Osteoblast (primary cell): ENCODE measurements around the gene CREB5. TPM values are rescaled to one million over a fixed set of nuclear protein-coding genes. Genes with fewer than 3 reads are reported as not detected.

Experiments used
- DNase-seq: peaks from one replicate; pipeline ENCODE4 v3.0.0; 2011; ENCODE audit warnings: low spot score, mixed read lengths; ENCODE audit not compliant: insufficient read length; ENCODE audit errors: missing footprints
- H2AFZ ChIP-seq: 2 replicates; pipeline ENCODE4 v1.6.0; 2011; ENCODE audit warnings: mild to moderate bottlenecking, low read length
- H3K27ac ChIP-seq: 2 replicates; pipeline ENCODE4 v1.5.1; 2011; ENCODE audit warnings: mild to moderate bottlenecking, low read depth, low read length, moderate library complexity
- H3K27me3 ChIP-seq: 2 replicates; pipeline ENCODE4 v1.6.0; 2012; ENCODE audit warnings: mild to moderate bottlenecking, control low read depth, inconsistent platforms, low read length, moderate library complexity; ENCODE audit not compliant: insufficient read depth
- H3K36me3 ChIP-seq: 2 replicates; pipeline ENCODE4 v1.5.1; 2011; ENCODE audit warnings: mild to moderate bottlenecking, low read length, control low read depth, moderate library complexity; ENCODE audit not compliant: insufficient read depth
- H3K4me1 ChIP-seq: 2 replicates; pipeline ENCODE4 v1.5.1; 2011; ENCODE audit warnings: mild to moderate bottlenecking, low read length, control low read depth, moderate library complexity; ENCODE audit not compliant: insufficient read depth
- H3K4me2 ChIP-seq: 2 replicates; pipeline ENCODE4 v1.6.0; 2011; ENCODE audit warnings: mild to moderate bottlenecking, low read length; ENCODE audit not compliant: insufficient read depth
- H3K4me3 ChIP-seq: fragments of 200-600 bp; sonication (generic); 3 replicates; pipeline ENCODE4 v1.5.1; 2012; ENCODE audit warnings: mild to moderate bottlenecking, low read length, inconsistent platforms; ENCODE audit not compliant: insufficient read depth
- H3K79me2 ChIP-seq: 2 replicates; pipeline ENCODE4 v1.6.0; 2012; ENCODE audit warnings: mild to moderate bottlenecking, low read length, control low read depth, inconsistent platforms; ENCODE audit not compliant: insufficient read depth
- H3K9me3 ChIP-seq: 2 replicates; pipeline ENCODE4 v1.5.1; 2011; ENCODE audit warnings: low read depth, low read length, control low read depth
- H4K20me1 ChIP-seq: 2 replicates; pipeline ENCODE4 v1.6.0; 2012; ENCODE audit warnings: mild to moderate bottlenecking, low read length, control low read depth; ENCODE audit not compliant: insufficient read depth
- CTCF ChIP-seq: IDR thresholded peaks from 2 replicates; pipeline ENCODE4 v1.5.1; 2011; ENCODE audit warnings: mild to moderate bottlenecking, low read depth, low read length, moderate library complexity; ENCODE audit errors: extremely low read depth
- total RNA-seq: library from RNA; depleted of rRNA; stranded (reverse); fragments of >200 nt; gene quantifications from 2 replicates; pipeline ENCODE4 v1.2.3, GENCODE V29; 2012

Gene CREB5
- total RNA-seq, 1 donor: 5.1 TPM

DNA sequence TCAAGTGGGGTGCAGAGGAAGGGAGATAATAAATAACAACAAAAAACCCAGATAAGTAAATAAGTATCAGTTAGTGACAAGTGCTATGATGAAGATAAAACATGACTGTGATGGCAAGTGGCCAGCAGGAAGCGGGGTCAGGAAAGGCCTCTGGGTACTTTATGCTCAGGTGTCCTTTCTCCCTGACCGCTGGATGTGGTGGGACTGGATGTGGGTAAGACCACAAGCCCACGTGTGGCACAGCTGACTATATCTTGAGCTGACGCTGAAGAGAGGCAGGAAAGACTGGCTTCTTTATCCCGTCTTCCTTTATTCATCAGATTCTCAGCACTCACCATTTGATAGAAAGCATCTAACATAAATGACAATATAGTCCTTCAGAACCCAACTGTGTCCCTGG, 87.8 kb downstream of the CREB5 start:
- no peaks in the 10 kb centered on the region for H3K9me3 ChIP-seq
- H2AFZ ChIP-seq: no peak overlapping the region
- no peaks in the 10 kb centered on the region for H3K36me3 ChIP-seq
- H3K79me2 ChIP-seq: no peaks in the 10 kb centered on the region
- no peak overlapping the region for H3K4me3 ChIP-seq
- no peak for TF ChIP-seq CTCF
- no peaks in the 10 kb centered on the region for H3K27me3 ChIP-seq
- H4K20me1 ChIP-seq: no peaks in the 10 kb centered on the region
- no peak for DNase-seq
- H3K4me2 ChIP-seq: no peak overlapping the region
- H3K27ac ChIP-seq: no peak overlapping the region
- peaks cover 3% of the 10 kb centered on the region for H3K4me1 ChIP-seq

DNA sequence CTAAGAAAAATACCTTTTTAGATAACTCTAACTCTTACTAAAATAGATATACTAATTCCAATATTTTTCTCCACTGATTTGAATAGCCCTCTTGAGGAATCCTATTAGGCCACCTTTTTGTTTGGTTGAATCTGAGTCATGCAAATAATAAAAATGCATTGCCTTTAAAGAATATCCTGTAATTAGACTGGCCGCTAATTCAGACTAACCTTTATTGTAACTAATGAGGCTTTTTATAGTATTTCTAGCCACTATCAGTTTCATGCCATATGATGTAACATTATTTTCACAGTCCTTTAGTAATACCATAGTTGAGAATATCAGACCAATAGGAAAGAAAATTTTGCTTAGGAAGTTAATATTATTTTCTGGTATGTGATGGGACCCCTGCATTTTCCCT, 90.1 kb downstream of the CREB5 start:
- peaks cover 3% of the 10 kb centered on the region for H3K4me1 ChIP-seq
- H3K27me3 ChIP-seq: no peaks in the 10 kb centered on the region
- no peaks in the 10 kb centered on the region for H3K79me2 ChIP-seq
- no peaks in the 10 kb centered on the region for H3K9me3 ChIP-seq
- H3K4me3 ChIP-seq: no peak overlapping the region
- no peak overlapping the region for H2AFZ ChIP-seq
- no peak overlapping the region for H3K27ac ChIP-seq
- no peaks in the 10 kb centered on the region for H3K36me3 ChIP-seq
- DNase-seq: no peak
- H4K20me1 ChIP-seq: no peaks in the 10 kb centered on the region
- H3K4me2 ChIP-seq: no peak overlapping the region
- no peak for TF ChIP-seq CTCF

DNA sequence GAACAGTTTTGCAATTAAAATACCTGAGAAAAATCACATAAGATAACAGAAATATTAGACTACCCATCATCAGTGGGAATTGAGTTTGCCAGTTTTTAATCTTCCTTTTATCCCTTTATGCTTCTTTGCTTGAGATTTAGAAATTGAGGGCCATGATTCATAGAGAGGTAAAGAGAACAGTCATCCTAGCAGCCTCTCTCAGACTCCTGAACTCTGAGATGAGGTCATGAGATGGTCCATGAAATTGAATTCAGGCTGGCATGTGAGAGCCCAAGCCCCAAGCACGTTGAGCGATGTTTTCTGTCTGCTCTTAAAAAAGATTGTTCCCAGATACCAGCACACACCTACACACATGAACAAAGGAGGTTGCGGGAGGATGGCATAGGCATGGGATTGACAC, 91.1 kb downstream of the CREB5 start:
- Histone ChIP-seq H3K27me3 (no peaks in the 10 kb centered on the region), H3K36me3 (no peaks in the 10 kb centered on the region), H3K27ac (no peak overlapping the region), H4K20me1 (no peaks in the 10 kb centered on the region), H3K4me3 (no peak overlapping the region), H3K9me3 (no peaks in the 10 kb centered on the region), H2AFZ (no peak overlapping the region), H3K4me1 (peaks cover 3% of the 10 kb centered on the region), H3K79me2 (no peaks in the 10 kb centered on the region), H3K4me2 (no peak overlapping the region)
- no peak for TF ChIP-seq CTCF
- DNase-seq: no peak

DNA sequence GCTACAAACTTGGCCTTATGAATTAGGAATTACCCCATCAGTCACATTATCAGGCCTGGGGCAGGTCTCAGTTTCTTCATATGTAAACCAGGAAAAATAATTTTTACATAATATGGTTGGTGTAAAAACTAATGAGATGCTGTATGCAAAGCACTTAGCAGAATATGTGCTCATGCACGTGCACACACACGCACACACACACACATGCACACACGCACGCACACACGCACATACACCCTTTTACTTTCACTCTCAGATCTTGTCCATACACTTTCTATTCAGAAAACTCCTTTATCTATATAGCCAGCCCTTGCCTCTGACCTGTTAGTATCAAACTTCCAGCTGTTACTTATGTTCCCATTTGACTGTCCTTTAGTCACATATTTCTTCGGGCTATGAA, 92.7 kb downstream of the CREB5 start:
- H3K4me2 ChIP-seq: no peak overlapping the region
- H3K36me3 ChIP-seq: no peaks in the 10 kb centered on the region
- no peaks in the 10 kb centered on the region for H3K27me3 ChIP-seq
- H2AFZ ChIP-seq: no peak overlapping the region
- H3K79me2 ChIP-seq: no peaks in the 10 kb centered on the region
- no peak for TF ChIP-seq CTCF
- H3K4me1 ChIP-seq: peaks cover 9% of the 10 kb centered on the region
- H3K4me3 ChIP-seq: no peak overlapping the region
- H3K9me3 ChIP-seq: no peaks in the 10 kb centered on the region
- no peak overlapping the region for H3K27ac ChIP-seq
- DNase-seq: no peak
- no peaks in the 10 kb centered on the region for H4K20me1 ChIP-seq
